ENCODE measurements around the gene DLX4. TPM values are rescaled to one million over a fixed set of nuclear protein-coding genes. Genes with fewer than 3 reads are reported as not detected.

Gene DLX4
- 1.7 and 2.5 TPM in 2 replicates for total RNA-seq (2021)
- long read RNA-seq, result 0 reads

DNA sequence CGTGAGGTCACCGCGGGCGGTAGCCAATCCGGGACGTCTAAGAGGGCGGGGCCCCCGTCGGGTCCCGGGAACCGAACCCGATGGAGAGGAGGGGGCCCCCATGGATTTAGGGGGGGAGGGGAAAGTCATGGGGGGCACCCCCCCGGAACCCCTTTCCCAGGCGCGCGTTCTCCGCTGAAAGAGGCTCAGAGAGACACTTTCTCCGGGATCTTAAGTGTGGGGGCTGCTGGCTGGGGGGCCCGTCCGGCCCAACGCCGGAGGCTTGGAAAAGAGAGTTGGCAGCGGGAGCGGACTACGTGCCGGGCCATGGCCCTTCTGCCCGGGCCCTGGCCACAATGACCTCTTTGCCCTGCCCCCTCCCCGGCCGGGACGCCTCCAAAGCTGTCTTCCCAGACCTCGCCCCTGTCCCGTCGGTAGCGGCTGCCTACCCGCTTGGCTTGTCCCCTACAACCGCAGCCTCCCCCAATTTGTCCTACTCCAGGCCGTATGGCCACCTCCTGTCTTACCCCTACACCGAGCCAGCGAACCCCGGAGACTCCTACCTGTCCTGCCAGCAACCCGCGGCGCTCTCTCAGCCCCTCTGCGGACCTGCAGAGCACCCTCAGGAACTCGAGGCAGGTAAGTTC, at the start of gene DLX4:
Gene DLX4 (plus strand): TSS at position 57 of the 626 bp plus-strand sequence. CDS start 279 bp downstream, at position 336.
- Histone ChIP-seq H3K79me2 (ENCODE audit: insufficient read depth, low read length) (no peaks in the 10 kb centered on the region), H3K9me3 (ENCODE audit: control insufficient read depth, low read depth, low read length) (no peaks in the 10 kb centered on the region), H4K20me1 (ENCODE audit: control insufficient read depth, insufficient read depth, insufficient read length) (no peaks in the 10 kb centered on the region), H3K4me1 (ENCODE audit: insufficient read depth, low read length) (no peaks in the 10 kb centered on the region), H3K27me3 (ENCODE audit: insufficient read depth, low read length) (peaks cover 92% of the 10 kb centered on the region), H3K4me2 (ENCODE audit: insufficient read depth, insufficient read length, low read length) (peak within 1 kb of the TSS; percentile 72), H3K27ac (ENCODE audit: insufficient read length, low read depth, low read length) (no peak within 1 kb of the TSS), H3K18ac (ENCODE audit: insufficient read length, low read depth, low read length) (no peak within 1 kb of the TSS), H4K8ac (replicated peaks; ENCODE audit: insufficient read length, low read depth, low read length) (no peak within 1 kb of the TSS), H2BK120ac (ENCODE audit: low read depth, low read length, poor library complexity, severe bottlenecking) (no peak within 1 kb of the TSS), H2BK12ac (ENCODE audit: insufficient read length, low read depth, low read length) (no peak within 1 kb of the TSS), H2AK5ac (ENCODE audit: insufficient read length, low read length) (no peak within 1 kb of the TSS), H3K56ac (ENCODE audit: insufficient read length, low read depth, low read length) (no peak within 1 kb of the TSS), H3K79me1 (ENCODE audit: insufficient read depth, low read depth, low read length, poor library complexity, severe bottlenecking) (no peaks in the 10 kb centered on the region), H3K23ac (ENCODE audit: insufficient read length, low read depth, low read length) (no peak within 1 kb of the TSS), H2BK5ac (ENCODE audit: insufficient read length, low read length) (no peak within 1 kb of the TSS), H4K91ac (ENCODE audit: insufficient read length, low read depth, low read length) (no peak within 1 kb of the TSS), H3T11ph (ENCODE audit: low read length) (no peak within 1 kb of the TSS), H4K5ac (ENCODE audit: insufficient read length, low read depth, low read length) (no peak within 1 kb of the TSS), H2AFZ (ENCODE audit: low read length) (peak within 1 kb of the TSS; percentile 65), H3K9ac (ENCODE audit: extremely low read depth, insufficient read length, low read length) (no peak within 1 kb of the TSS), H3K23me2 (ENCODE audit: insufficient read length, low read depth, low read length, poor library complexity, severe bottlenecking) (peaks cover 21% of the 10 kb centered on the region), H3K4ac (ENCODE audit: low read depth, low read length) (no peak within 1 kb of the TSS), H2BK15ac (ENCODE audit: low read depth, low read length) (no peak within 1 kb of the TSS), H3K14ac (ENCODE audit: insufficient read depth, low read length) (peak within 1 kb of the TSS; percentile 54), H2BK20ac (ENCODE audit: low read depth, low read length, poor library complexity, severe bottlenecking) (no peak within 1 kb of the TSS)
- no CpG with 5 or more reads among the region's 45 CpGs for WGBS (ENCODE audit: extremely low coverage, insufficient read length, low lambda C conversion rate)
- Mint-ChIP-seq H3K4me1 (peaks cover 33 to 55% of the 10 kb centered on the region in 2 experiments), H3K36me3 (ENCODE audit: insufficient read depth in 1 of 3, low read depth in 3 of 3) (no peaks in the 10 kb centered on the region; a peak in 1 of 7 replicates), H3K27ac (peak within 1 kb of the TSS in 2 of 3 experiments; percentile 85 to 93; a peak in 4 of 7 replicates), H3K9me3 (peaks cover 0 to 10% of the 10 kb centered on the region in 2 experiments; a peak in 3 of 5 replicates), H3K27me3 (ENCODE audit: low read depth) (peaks cover 98% of the 10 kb centered on the region), H3K4me3 (peak within 1 kb of the TSS; percentile 83 to 96)
- TF ChIP-seq, protein P1, sequence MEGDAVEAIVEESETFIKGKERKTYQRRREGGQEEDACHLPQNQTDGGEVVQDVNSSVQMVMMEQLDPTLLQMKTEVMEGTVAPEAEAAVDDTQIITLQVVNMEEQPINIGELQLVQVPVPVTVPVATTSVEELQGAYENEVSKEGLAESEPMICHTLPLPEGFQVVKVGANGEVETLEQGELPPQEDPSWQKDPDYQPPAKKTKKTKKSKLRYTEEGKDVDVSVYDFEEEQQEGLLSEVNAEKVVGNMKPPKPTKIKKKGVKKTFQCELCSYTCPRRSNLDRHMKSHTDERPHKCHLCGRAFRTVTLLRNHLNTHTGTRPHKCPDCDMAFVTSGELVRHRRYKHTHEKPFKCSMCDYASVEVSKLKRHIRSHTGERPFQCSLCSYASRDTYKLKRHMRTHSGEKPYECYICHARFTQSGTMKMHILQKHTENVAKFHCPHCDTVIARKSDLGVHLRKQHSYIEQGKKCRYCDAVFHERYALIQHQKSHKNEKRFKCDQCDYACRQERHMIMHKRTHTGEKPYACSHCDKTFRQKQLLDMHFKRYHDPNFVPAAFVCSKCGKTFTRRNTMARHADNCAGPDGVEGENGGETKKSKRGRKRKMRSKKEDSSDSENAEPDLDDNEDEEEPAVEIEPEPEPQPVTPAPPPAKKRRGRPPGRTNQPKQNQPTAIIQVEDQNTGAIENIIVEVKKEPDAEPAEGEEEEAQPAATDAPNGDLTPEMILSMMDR (conservative IDR thresholded peaks at IDR 0.05), result no peak
- peak; percentile 68 for DNase-seq

All from H9 (cell line).